Cardiac muscle cell (in vitro differentiated cells and primary cell): Measurements from ENCODE around the gene GAL3ST2. TPM values are rescaled to one million over a fixed set of nuclear protein-coding genes. Genes with fewer than 3 reads are reported as not detected.

Experiments
- DNase-seq, 2 donors: peaks; one replicate each; pipeline versions ENCODE4 v3.0.0 to v3.0.0-alpha.2; 2010 to 2017; ENCODE audit warnings: low read depth in 1 of 2, low spot score in 1 of 2
- H3K27ac ChIP-seq: fragments of 200-600 bp; sonication (generic); 2 replicates; pipeline ENCODE4 v1.5.1; 2016
- H3K27me3 ChIP-seq: fragments of 200-600 bp; sonication (generic); 2 replicates; pipeline ENCODE4 v1.6.0; 2016; ENCODE audit warnings: control low read depth
- H3K36me3 ChIP-seq: fragments of 200-600 bp; sonication (generic); 2 replicates; pipeline ENCODE4 v1.5.1; 2016; ENCODE audit warnings: control low read depth
- H3K4me1 ChIP-seq: fragments of 200-600 bp; sonication (generic); 2 replicates; pipeline ENCODE4 v1.8.1; 2017; ENCODE audit warnings: low read depth, mild to moderate bottlenecking, mixed run types
- H3K4me3 ChIP-seq: fragments of 200-600 bp; sonication (generic); 2 replicates; pipeline ENCODE4 v1.5.1; 2016; ENCODE audit warnings: mild to moderate bottlenecking
- H3K9me3 ChIP-seq: fragments of 200-600 bp; sonication (generic); 2 replicates; pipeline ENCODE4 v1.5.1; 2017; ENCODE audit warnings: low read depth, mild to moderate bottlenecking, control low read depth
- polyA plus RNA-seq: library from polyadenylated mRNA; unstranded; fragments of >200 nt; fragmentation: Nextera tagmentation; extraction: Ambion mirVana; gene quantifications from 2 replicates; pipeline ENCODE4 v1.2.1, GENCODE V29; 2016
- total RNA-seq: library from RNA; depleted of rRNA; stranded (reverse); fragments of >200 nt; gene quantifications from 2 replicates; pipeline ENCODE4 v1.2.3, GENCODE V29; 2016
- TF ChIP-seq, protein P1 (sequence below): IDR thresholded peaks from 2 replicates; pipeline ENCODE4 v1.5.1; 2012; ENCODE audit warnings: low read depth, mild to moderate bottlenecking, low read length

Gene GAL3ST2
- total and polyA plus RNA-seq, 2 experiments from 2014 or later = 1.2 TPM; not detected in 1

DNA sequence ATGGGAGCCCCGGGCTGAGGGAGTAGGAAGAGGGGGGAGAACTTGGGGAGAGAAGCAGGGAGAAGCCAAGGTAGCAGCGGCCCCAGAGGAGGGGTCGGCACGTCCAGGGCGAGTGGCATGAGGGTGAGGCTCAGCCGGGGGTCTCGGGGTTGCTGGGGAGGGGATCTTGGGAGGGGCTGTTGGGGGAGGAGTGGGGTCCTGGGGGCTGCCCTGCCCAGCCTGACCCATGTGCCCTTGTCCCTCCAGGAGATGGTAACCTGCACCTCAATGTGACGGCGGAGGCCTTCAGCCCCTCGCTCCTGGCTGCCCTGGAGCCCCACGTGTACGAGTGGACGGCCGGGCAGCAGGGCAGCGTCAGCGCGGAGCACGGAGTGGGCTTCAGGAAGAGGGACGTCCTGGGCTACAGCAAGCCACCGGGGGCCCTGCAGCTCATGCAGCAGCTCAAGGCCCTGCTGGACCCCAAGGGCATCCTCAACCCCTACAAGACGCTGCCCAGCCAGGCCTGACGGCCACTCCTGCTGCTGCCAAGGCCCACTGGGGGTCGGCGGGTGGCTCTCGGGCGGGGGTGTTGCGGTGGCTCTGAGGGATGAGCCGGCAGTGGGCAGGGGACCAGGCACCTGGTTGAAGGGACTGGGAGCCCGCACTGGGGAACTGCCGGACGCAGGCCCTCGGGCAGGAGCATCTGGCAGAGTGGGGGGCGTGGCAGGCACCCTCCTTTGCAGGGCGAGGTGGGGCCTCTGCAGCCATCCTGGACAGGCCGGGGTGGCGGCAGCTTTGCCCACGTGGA lies 9.0 kb upstream of the GAL3ST2 start:
- TF ChIP-seq, protein P1, sequence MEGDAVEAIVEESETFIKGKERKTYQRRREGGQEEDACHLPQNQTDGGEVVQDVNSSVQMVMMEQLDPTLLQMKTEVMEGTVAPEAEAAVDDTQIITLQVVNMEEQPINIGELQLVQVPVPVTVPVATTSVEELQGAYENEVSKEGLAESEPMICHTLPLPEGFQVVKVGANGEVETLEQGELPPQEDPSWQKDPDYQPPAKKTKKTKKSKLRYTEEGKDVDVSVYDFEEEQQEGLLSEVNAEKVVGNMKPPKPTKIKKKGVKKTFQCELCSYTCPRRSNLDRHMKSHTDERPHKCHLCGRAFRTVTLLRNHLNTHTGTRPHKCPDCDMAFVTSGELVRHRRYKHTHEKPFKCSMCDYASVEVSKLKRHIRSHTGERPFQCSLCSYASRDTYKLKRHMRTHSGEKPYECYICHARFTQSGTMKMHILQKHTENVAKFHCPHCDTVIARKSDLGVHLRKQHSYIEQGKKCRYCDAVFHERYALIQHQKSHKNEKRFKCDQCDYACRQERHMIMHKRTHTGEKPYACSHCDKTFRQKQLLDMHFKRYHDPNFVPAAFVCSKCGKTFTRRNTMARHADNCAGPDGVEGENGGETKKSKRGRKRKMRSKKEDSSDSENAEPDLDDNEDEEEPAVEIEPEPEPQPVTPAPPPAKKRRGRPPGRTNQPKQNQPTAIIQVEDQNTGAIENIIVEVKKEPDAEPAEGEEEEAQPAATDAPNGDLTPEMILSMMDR = no peak

DNA sequence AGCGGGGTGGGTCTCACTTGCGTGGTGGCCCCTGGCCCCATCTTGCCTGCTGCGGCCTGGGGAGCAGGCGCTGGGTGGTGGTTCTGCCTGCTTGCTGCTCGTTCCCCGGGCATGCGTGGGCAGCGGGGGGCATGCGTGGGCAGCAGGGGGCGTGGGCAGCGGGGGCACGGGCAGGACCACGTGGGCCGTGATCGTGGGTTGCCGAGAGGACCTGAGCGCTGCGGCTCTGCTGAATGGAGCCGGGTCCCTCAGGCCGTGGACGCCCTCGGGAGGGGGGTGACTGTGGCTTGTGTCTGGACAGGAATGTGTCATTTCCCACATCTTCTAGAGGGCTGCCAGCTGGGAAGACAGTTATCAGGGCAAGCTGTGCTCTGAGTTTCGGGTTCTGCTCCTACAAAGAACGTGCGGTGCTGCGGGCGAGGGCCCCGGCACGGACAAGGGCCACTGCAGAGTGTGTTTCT lies 8.3 kb upstream of the GAL3ST2 start:
- Histone ChIP-seq H3K27me3 (no peaks in the 10 kb centered on the region), H3K36me3 (no peaks in the 10 kb centered on the region), H3K9me3 (no peaks in the 10 kb centered on the region), H3K4me3 (no peak overlapping the region), H3K27ac (no peak overlapping the region), H3K4me1 (peaks cover 19% of the 10 kb centered on the region)
- TF ChIP-seq, protein P1 = no peak
- DNase-seq = no peak

More for the DNA sequence above, 9.0 kb upstream of the GAL3ST2 start:
- no peak for DNase-seq
- no peak overlapping the region for H3K4me3 ChIP-seq
- no peaks in the 10 kb centered on the region for H3K9me3 ChIP-seq
- H3K27me3 ChIP-seq = no peaks in the 10 kb centered on the region
- H3K27ac ChIP-seq = no peak overlapping the region
- H3K36me3 ChIP-seq = no peaks in the 10 kb centered on the region
- H3K4me1 ChIP-seq = peaks cover 19% of the 10 kb centered on the region

DNA sequence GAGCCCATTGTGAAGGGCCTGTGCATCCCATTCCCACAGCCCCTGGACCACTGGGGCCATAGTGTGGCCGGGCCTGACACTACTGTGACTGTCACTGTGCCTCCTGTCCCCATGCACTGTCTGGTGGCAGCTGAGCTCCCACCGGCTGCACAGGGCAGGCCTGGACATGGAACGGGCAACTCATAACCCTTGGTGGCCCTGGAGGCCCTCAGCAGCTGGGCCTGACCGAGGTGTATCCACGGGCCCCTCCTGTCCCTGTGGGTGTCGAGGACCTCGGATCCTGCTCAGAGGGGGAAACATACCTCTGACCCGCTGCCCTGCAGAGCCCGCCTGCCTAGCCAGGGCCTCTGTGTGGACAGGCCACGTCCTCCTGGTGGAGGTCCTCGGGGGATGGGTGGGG lies 7.8 kb upstream of the GAL3ST2 start:
- no peak overlapping the region for H3K4me3 ChIP-seq
- peaks cover 19% of the 10 kb centered on the region for H3K4me1 ChIP-seq
- H3K27me3 ChIP-seq = no peaks in the 10 kb centered on the region
- H3K9me3 ChIP-seq = no peaks in the 10 kb centered on the region
- TF ChIP-seq, protein P1 = no peak
- no peak overlapping the region for H3K27ac ChIP-seq
- no peaks in the 10 kb centered on the region for H3K36me3 ChIP-seq
- DNase-seq = no peak

DNA sequence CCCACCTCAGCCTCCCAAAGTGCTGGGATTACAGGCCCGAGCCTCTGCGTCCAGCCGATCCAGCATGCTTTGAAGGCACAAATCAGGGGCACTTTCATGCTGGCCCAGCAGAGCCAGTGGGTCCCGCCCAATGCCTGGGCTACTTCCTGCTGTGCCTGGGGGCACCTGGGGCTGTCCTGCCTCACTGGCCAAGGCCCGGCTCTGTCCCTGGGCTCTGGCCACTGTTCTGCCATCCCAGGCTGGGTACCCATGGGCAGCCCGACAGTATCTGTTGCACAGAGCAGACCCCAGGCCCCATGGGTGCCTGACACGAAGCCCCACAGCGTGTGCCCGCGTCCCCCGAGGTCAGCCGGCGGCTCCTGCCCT lies 6.8 kb upstream of the GAL3ST2 start:
- DNase-seq = no peak
- TF ChIP-seq, protein P1 = no peak
- no peaks in the 10 kb centered on the region for H3K27me3 ChIP-seq

GRCh38 chr2:241770185-241770935 lies 6.3 kb upstream of the GAL3ST2 start:
- Histone ChIP-seq H3K36me3 (no peaks in the 10 kb centered on the region), H3K4me1 (peaks cover 9% of the 10 kb centered on the region), H3K27me3 (no peaks in the 10 kb centered on the region), H3K4me3 (no peak overlapping the region), H3K9me3 (no peaks in the 10 kb centered on the region), H3K27ac (peak overlapping the region; percentile 69)
- TF ChIP-seq, protein P1 = no peak
- DNase-seq = peak in 1 of 2 donors; percentile 54

More for the DNA sequence above, 6.8 kb upstream of the GAL3ST2 start:
- H3K4me1 ChIP-seq = peaks cover 10% of the 10 kb centered on the region
- no peak overlapping the region for H3K27ac ChIP-seq
- no peak overlapping the region for H3K4me3 ChIP-seq
- H3K36me3 ChIP-seq = no peaks in the 10 kb centered on the region
- no peaks in the 10 kb centered on the region for H3K9me3 ChIP-seq
